T follicular helper cell (primary cell): Measurements from ENCODE around the gene PIP5KL1.
A peak's percentile ranks its signal among the peaks of the same experiment; 100 is the strongest.

ENCODE experiments used
- DNase-seq: peaks from one replicate; pipeline ENCODE4 v3.0.0-alpha.2; 2020; ENCODE audit warnings: low read depth
- total RNA-seq, 2 experiments: gene quantifications; one replicate each; lab custom pipeline; 2026; lab: John Stamatoyannopoulos, UW

The PIP5KL1 gene, protein sequence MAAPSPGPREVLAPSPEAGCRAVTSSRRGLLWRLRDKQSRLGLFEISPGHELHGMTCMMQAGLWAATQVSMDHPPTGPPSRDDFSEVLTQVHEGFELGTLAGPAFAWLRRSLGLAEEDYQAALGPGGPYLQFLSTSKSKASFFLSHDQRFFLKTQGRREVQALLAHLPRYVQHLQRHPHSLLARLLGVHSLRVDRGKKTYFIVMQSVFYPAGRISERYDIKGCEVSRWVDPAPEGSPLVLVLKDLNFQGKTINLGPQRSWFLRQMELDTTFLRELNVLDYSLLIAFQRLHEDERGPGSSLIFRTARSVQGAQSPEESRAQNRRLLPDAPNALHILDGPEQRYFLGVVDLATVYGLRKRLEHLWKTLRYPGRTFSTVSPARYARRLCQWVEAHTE
- total RNA-seq, result 2.5 to 2.9 reads per million in 2 experiments

DNA sequence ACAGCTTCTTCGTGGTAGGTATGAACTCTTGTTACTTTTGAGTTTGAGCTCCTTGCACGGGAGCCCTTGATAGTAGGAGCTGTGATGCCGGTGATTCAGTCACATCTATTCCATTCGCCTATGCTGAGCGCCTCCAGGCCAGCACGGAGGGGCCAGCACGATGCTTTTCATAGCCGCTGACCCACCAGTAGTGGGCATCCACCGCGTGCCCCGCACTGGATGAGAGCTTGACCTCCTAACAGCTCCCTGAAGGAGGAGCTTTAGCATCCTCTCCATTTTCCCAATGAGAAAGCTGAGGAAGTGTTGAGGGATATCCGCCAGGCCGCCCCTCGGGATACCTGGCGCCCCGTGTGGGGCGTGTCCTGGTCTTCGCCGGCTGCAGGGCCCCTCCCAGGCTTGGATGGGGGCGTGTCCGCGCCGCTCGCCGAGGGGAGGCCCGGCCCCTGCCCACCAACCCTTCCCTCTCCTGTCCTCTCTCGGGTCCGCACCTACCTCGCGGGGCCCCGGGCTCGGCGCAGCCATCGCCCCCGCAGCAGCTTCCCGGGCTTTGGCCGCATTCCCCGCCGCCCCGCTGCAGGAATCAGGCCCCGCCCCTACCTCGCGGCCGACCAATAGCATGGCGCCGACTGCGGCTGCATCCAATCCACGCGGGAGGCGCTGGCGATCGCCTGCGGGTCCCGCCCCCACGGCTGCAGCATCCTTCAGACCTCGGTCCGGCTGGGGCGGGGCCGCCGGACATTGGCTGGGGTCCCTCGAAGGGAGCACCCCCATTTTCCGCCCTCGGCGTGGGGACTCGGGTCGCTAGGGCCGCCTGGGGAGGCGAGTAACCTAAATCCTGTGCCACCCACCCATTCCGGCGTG, at the start of gene PIP5KL1:
TSS of gene PIP5KL1 (minus strand) at position 547 of the 861 bp plus-strand sequence. CDS start at position 522, 25 bp downstream.
- DNase-seq, result peak; percentile 56

- DNase-seq, result no peak
Measured at GRCh38 chr9:127980060-127980705, 49.6 kb upstream of the PIP5KL1 start.

DNA sequence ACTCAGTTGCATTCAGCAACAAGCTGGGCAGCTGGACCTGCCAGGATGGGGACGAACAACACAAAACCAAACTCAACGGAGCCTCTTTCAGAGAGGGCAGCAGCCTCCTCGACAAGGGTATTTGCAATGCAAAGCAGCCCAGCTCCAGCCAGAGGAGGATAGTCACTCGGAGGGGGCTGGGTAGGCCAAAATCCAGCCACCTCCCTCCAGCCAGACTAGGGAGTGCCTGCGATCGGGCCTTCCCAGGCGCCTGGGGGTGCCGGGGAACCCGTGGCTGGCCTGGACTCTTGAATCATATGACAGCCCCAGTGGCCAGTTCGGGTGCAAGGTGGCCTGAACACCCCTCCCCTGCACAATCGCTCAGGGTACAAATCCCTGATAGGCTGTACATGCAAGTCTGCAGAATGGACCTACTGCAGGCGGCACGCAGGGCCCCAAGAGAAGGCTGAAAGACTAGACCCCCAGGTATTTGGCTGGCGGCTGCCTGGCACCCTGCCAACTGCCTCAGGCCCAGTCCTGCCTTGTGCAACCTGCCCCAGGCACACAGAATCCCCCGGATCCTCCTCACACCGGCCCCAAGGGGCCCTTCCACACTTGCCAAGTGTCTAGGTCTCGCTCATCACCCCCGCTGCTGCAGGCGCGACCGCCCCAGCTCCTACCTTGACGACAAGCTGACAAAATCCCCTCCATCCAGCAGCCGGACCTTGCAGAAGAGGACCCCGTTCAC, 48.9 kb upstream of the PIP5KL1 start:
- DNase-seq, result no peak

- no peak for DNase-seq
Measured at GRCh38 chr9:127979015-127979332, 48.4 kb upstream of the PIP5KL1 start.

DNA sequence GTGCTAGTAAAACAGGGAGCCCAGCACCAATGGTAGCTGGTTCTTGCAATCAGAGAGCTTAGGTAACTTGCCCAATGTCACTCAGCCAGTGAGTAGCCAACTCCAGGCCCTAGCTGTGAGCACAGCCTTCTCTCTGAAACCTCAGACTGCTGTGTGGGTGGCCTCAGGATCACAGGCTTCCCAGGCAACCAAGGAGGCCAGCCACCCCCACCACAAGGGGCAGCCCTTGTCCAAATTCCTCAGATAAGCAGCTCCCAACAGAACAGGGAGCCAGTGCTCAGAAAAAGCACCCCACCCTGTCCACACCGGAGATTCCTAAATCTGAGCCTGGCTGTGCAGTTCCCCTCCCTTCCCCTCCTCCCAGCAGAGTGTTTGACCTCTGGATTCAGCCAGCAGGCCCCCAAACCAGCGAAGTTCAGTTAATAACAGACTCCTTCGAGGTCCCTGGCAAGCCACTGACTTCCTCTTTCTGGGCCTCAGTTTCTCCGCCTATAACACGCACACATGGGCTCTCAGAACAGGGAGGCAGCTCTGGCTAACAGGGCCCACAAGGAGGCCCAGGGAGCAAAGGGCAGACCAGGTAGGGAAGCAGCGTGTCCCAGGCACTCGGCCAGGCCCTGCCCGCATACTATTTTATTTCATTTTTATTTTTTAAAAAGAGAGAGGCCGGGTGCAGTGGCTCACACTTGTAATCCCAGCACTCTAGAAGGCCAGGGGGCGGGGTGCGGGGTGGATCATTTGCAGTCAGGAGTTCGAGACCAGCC, 47.5 kb upstream of the PIP5KL1 start:
- DNase-seq, result no peak

- DNase-seq, result no peak
Measured at GRCh38 chr9:127977009-127977883, 46.7 kb upstream of the PIP5KL1 start.

GRCh38 chr9:127976498-127976897, 45.9 kb upstream of the PIP5KL1 start:
- DNase-seq, result peak; percentile 49

DNA sequence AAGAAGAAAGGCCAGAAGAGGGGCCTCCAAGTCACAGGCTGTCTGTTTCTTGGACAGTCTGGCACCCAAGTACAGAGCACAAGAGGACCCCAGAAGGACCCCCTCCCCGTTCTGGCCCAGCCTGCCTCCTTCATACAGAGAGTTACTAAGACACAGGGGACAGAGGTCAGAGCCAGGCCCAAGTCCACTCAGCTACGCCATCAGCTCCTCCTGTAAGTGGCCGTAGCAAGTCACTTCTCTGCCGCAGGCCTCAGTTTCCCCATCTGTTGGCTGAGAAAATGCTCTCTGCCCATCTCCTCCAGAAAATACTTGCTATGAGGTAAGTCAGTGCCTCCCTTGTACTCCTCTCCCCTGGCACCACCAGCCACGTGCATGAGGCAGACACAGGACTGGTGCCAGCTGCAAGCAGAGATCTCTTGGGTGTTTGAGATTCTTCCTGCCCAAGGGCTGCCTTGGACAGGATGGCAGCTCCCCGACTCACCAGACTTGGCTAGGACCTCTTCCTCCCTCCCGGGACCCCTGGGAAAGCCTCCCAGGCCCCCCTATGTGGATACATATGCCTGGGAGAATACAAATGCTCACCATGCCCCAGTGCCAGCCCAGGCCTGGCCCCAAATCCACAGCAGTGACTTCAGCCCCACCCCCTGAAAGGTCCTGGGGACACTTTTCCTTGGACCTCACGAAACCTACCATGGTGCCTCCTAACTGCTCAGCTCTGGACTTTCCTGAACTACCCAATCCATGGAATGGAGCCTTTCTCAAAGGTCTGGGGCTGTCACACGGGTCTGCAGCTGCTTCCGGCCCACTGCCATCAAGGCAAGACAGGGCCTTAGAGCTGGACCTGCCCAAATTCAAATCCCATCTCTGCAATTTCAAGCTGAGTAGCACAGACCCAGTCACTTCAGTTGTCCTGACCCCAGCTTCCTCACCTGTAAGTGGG, 45.1 kb upstream of the PIP5KL1 start:
- DNase-seq, result no peak

DNA sequence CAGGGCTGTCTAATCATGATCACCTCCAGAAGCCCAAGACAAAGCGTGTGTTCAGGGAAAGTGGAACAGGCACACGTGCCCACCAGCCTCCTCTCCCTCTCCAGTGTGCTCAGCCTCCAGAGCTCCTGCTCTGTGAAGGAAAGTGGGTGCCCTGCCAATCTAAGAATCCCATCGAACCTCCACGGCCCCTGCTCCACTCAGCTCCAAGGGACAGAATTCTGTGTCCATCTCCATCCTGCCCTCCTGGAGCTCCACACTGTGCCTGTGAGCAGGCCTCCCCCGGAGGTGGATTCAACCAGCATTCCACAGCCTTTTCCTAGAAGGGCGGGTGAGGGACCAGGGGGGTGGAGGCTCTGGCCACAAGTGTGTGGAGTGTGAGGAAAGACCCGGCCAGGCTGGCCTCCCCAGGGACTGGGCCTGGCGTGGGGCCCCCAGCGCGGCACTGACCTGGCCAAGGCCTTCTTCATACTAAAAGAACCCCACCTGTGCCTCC, 44.2 kb upstream of the PIP5KL1 start:
- no peak for DNase-seq

- DNase-seq, result no peak
Measured at GRCh38 chr9:127974001-127974768, 43.6 kb upstream of the PIP5KL1 start.

- no peak for DNase-seq
Measured at GRCh38 chr9:127973169-127974000, 42.8 kb upstream of the PIP5KL1 start.

DNA sequence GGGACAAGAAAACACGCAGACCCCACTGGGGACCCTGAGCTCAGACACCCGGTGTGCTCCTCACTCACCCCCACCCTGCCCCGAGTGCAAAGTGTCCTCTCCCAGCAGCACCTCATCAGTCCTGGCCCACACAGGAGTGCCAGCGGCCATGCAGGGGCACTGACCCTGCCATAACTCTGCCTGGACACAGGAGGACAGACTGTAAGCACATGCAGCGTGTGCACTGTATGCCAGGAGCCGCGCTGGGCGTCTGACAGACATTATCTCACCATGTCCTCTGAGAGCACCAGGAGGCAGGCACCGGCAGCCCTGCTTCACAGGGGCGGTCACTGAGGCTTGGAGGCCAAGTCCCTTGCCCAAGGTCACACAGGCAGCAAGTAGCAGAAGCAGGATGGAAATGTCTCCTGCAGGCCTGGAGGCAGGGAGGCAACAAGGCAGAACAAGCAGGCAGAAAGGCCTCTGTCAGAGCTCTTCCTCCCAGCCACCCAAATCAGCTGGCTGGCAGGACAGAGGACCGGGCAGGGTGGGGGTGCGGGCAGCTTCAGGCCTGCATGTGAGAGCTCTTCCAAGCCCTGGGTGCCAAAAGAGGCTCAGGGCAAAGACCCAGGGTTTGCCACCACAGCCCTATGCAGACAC, 41.8 kb upstream of the PIP5KL1 start:
- no peak for DNase-seq

- no peak for DNase-seq
Measured at GRCh38 chr9:127971357-127972235, 41.0 kb upstream of the PIP5KL1 start.

DNA sequence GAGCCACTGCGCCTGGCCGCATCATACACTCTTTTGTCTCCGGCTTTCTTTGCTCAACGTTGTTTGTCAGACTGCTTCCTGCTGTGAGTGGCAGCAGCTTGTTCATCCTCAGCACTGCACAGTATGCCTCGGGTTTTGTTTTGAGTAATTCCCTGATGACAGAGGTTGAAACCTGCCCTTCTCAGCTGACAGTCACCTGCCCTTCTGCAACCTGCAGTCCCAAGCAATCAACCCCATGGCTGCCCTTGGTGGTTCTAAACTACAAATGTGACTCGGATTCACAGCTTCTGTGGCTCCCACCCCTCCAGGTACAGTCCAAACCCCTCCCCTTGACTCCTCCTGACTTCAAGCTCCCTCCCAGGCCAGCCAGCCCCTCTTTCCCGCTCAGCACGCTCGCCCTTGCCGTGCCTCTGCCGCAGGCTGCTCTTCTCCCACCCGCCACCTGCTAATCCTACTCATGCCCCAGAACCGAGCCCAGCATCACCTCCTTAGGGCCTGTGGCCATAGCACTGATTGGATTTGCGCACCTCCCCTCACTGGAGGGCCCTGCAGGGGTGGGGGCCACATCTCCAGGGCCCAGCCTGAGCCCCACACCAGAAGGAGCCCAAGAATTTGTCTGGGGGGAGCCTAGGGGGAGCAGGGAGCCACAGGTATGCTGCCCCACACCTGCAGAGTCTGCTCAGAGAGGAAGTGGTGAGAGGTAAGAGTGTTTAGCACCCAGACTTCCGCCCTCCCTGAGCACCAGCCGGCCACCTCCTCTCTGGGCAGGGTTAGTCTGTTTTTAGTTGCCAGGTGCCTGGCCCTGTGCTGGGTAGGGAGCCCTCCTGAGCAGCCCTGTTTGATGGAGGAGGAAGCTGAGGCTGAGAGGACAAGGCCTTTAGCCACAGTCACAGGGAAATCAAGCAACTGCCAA, 40.1 kb upstream of the PIP5KL1 start:
- peak; percentile 56 for DNase-seq
